HG03457 (cell line): ENCODE measurements around the gene RAB40B.

Experiments
- ATAC-seq: cut with Tn5 transposase; IDR thresholded peaks from one replicate; pipeline ENCODE4 v1.9.1; 2021; ENCODE audit warnings: moderate number of reproducible peaks; ENCODE audit not compliant: unreplicated experiment

RAB40B gene

GRCh38 chr17:82619641-82620040 is 78.9 kb downstream of the RAB40B start:
- no peak for ATAC-seq

GRCh38 chr17:82619211-82619610 is 79.3 kb downstream of the RAB40B start:
- ATAC-seq: no peak

- ATAC-seq: no peak
Observed at GRCh38 chr17:82616021-82616711, 82.3 kb downstream of the RAB40B start.

GRCh38 chr17:82615084-82616020 is 83.1 kb downstream of the RAB40B start:
- ATAC-seq: no peak

- no peak for ATAC-seq
Observed at GRCh38 chr17:82614095-82614631, 84.3 kb downstream of the RAB40B start.

GRCh38 chr17:82613283-82614094 is 85.0 kb downstream of the RAB40B start:
- no peak for ATAC-seq

- no peak for ATAC-seq
Observed at GRCh38 chr17:82611140-82612058, 87.1 kb downstream of the RAB40B start.

GRCh38 chr17:82609655-82610054 is 88.8 kb downstream of the RAB40B start:
- ATAC-seq: no peak

- no peak for ATAC-seq
Observed at GRCh38 chr17:82608816-82609215, 89.7 kb downstream of the RAB40B start.

- no peak for ATAC-seq
Observed at GRCh38 chr17:82605939-82606600, 92.4 kb downstream of the RAB40B start.
